Spleen (tissue), 11 donors: Measurements from ENCODE around the gene SH3BP4. TPM values are rescaled to one million over a fixed set of nuclear protein-coding genes. Genes with fewer than 3 reads are reported as not detected.

Source experiments
- DNase-seq: peaks from one replicate; pipeline ENCODE4 v3.0.0-alpha.2; 2020
- H3K27ac ChIP-seq, 8 donors: fragments of 200-600 bp; sonication (generic) in 7 of 8; 1 replicate in 4 of 8; 2 replicates in 4 of 8; pipeline versions ENCODE4 v1.5.0 to v1.8.0; 2016 to 2021; ENCODE audit warnings: inconsistent platforms in 4 of 8, mild to moderate bottlenecking in 4 of 8, moderate library complexity in 1 of 8
- H3K27me3 ChIP-seq, 7 donors: fragments of 200-600 bp; sonication (generic) in 6 of 7; replicated peaks in 1 of 7; 1 replicate in 4 of 7; 2 replicates in 3 of 7; pipeline versions ENCODE4 v1.5.0 to v1.8.0; 2016 to 2021; ENCODE audit warnings: inconsistent platforms in 3 of 7, mild to moderate bottlenecking in 1 of 7
- H3K36me3 ChIP-seq, 6 donors: fragments of 200-600 bp; sonication (generic) in 5 of 6; 1 replicate in 4 of 6; 2 replicates in 2 of 6; pipeline versions ENCODE4 v1.5.0 to v1.8.0; 2016 to 2021; ENCODE audit warnings: inconsistent platforms in 2 of 6
- H3K4me1 ChIP-seq, 6 donors: fragments of 200-600 bp; sonication (generic) in 5 of 6; 1 replicate in 3 of 6; 2 replicates in 3 of 6; pipeline versions ENCODE4 v1.5.0 to v1.8.0; 2016 to 2021; ENCODE audit warnings: inconsistent platforms in 3 of 6
- H3K4me3 ChIP-seq, 8 donors: fragments of 200-600 bp; sonication (generic) in 7 of 8; 1 replicate in 4 of 8; 2 replicates in 4 of 8; pipeline versions ENCODE4 v1.5.0 to v1.8.0; 2016 to 2021; ENCODE audit warnings: inconsistent platforms in 4 of 8, mild to moderate bottlenecking in 4 of 8, moderate library complexity in 2 of 8
- H3K9me3 ChIP-seq, 8 donors: fragments of 200-600 bp; sonication (generic) in 7 of 8; 1 replicate in 4 of 8; 2 replicates in 4 of 8; pipeline versions ENCODE4 v1.5.0 to v1.8.0; 2016 to 2021; ENCODE audit warnings: inconsistent platforms in 4 of 8
- CTCF ChIP-seq, 11 experiments: fragments of 200-600 bp in 7 of 11; fragments of 450-650 bp in 4 of 11; sonication (generic) in 4 of 11; IDR thresholded peaks in 8 of 11; conservative IDR thresholded peaks in 3 of 11; 1 replicate in 7 of 11; 2 replicates in 4 of 11; pipeline versions ENCODE4 v1.4.0 to v1.8.0; 2016 to 2021; ENCODE audit warnings: antibody characterized with exemption in 11 of 11, inconsistent platforms in 4 of 11, mild to moderate bottlenecking in 1 of 11
- POLR2A ChIP-seq, 3 donors: fragments of 450-650 bp; IDR thresholded peaks; one replicate each; pipeline ENCODE4 v1.5.1; 2017; ENCODE audit warnings: antibody characterized with exemption in 3 of 3, mild to moderate bottlenecking in 1 of 3
- POLR2AphosphoS5 ChIP-seq, 3 donors: sonication (generic); formaldehyde crosslinking; IDR thresholded peaks; one replicate each; pipeline ENCODE4 v1.5.1; 2017; ENCODE audit warnings: antibody characterized with exemption in 3 of 3
- WGBS, 5 donors: extraction: QIAGEN DNeasy Blood & Tissue Kit in 3 of 5; methylation state at CpG; one replicate each; pipeline versions ENCODE4 v1.1.5 to v1.1.7; 2013 to 2018; 5-methylcytosine and 5-hydroxymethylcytosine counted together
- intact Hi-C: fragments of 100-400 bp; cut with DNase I; formaldehyde crosslinking; loops from one replicate; pipeline ENCODE4 v1.15.0; 2023; ENCODE audit warnings: low total_unique reads
- polyA plus RNA-seq, 3 donors: library from polyadenylated mRNA; stranded (reverse); fragments of 200-250 nt; gene quantifications; one replicate each; pipeline ENCODE4 v1.2.1, GENCODE V29; 2013
- total RNA-seq, 7 donors: library from RNA; depleted of rRNA in 3 of 7; stranded (reverse); fragments of >200 nt in 3 of 7; fragmentation: NEBNext Ultra II Directional in 4 of 7; extraction: Animal tissue kit (Norgen Biotek cat#: 25700) in 4 of 7; gene quantifications; one replicate each; pipeline versions ENCODE4 v1.1.0 to v1.2.1, GENCODE V29; 2016 to 2021
- donor health status: healthy with polysubstance abuse.
- donor health status: DM: no; HTN: no; CAD: no; lungs with moderate emphysema.
- donor health status: DM: no; HTN: no; CAD: no.
- donor health status: Bipolar disorder and iron deficiency.
- donor health status: healthy.
- donor health status: DM: no; HTN: no; CAD: no.
- donor health status: DM: yes; HTN: yes; CAD: no.

Gene SH3BP4
- total and polyA plus RNA-seq, 10 donors: 2.3 to 21.0 (median 12.4) TPM

- WGBS, 5 donors: 59 to 72% (median 65%) methylated on average over 16 to 18 of the region's 18 CpGs
- peaks cover 0 to 9% (median 0%) of the 10 kb centered on the region in 7 donors for H3K27me3 ChIP-seq
- no peaks in the 10 kb centered on the region for H3K36me3 ChIP-seq
- peaks cover 0 to 17% (median 6%) of the 10 kb centered on the region in 6 donors for H3K4me1 ChIP-seq
- TF ChIP-seq CTCF (IDR thresholded peaks at IDR 0.05 in 8 of 11, conservative IDR thresholded peaks at IDR 0.05 in 3 of 11): no peak
- no peak for TF ChIP-seq POLR2AphosphoS5 (IDR thresholded peaks at IDR 0.05)
- TF ChIP-seq POLR2A (IDR thresholded peaks at IDR 0.05): no peak
- DNase-seq: peak; percentile 54
- no peak overlapping the region for H3K27ac ChIP-seq
- no peak overlapping the region for H3K4me3 ChIP-seq
- no peaks in the 10 kb centered on the region for H3K9me3 ChIP-seq
- intact Hi-C loops: no loop called here
These were observed 13.0 kb downstream of the SH3BP4 start for GRCh38 chr2:234964631-234965461.

GRCh38 chr2:234966340-234966739 lies 14.5 kb downstream of the SH3BP4 start:
- Histone ChIP-seq H3K27me3 (peaks cover 0 to 9% (median 0%) of the 10 kb centered on the region in 7 donors), H3K36me3 (no peaks in the 10 kb centered on the region), H3K4me3 (no peak overlapping the region), H3K4me1 (peaks cover 0 to 17% (median 6%) of the 10 kb centered on the region in 6 donors), H3K27ac (no peak overlapping the region), H3K9me3 (no peaks in the 10 kb centered on the region)
- intact Hi-C loops: no loop called here
- TF ChIP-seq CTCF (IDR thresholded peaks at IDR 0.05 in 8 of 11, conservative IDR thresholded peaks at IDR 0.05 in 3 of 11) (no peak), POLR2A (IDR thresholded peaks at IDR 0.05) (no peak), POLR2AphosphoS5 (IDR thresholded peaks at IDR 0.05) (no peak)
- WGBS, 5 donors: 82 to 93% (median 87%) methylated on average over 6 of the region's 6 CpGs
- DNase-seq: no peak

- peak; percentile 60 for DNase-seq
- TF ChIP-seq POLR2AphosphoS5 (IDR thresholded peaks at IDR 0.05) (no peak), POLR2A (IDR thresholded peaks at IDR 0.05) (no peak), CTCF (IDR thresholded peaks at IDR 0.05 in 8 of 11, conservative IDR thresholded peaks at IDR 0.05 in 3 of 11) (no peak)
- Histone ChIP-seq H3K27ac (no peak overlapping the region), H3K27me3 (peaks cover 0 to 11% (median 0%) of the 10 kb centered on the region in 7 donors), H3K9me3 (no peaks in the 10 kb centered on the region), H3K4me3 (no peak overlapping the region), H3K36me3 (no peaks in the 10 kb centered on the region), H3K4me1 (peaks cover 0 to 17% (median 6%) of the 10 kb centered on the region in 6 donors)
- WGBS, 5 donors: 87 to 94% (median 92%) methylated on average over 13 to 14 of the region's 14 CpGs
- intact Hi-C loops: no loop called here
These were observed 15.5 kb downstream of the SH3BP4 start for GRCh38 chr2:234967201-234967869.

- H3K27me3 ChIP-seq: peaks cover 0 to 16% (median 0%) of the 10 kb centered on the region in 7 donors
- no peak overlapping the region for H3K4me3 ChIP-seq
- intact Hi-C loops: no loop called here
- H3K9me3 ChIP-seq: no peaks in the 10 kb centered on the region
- no peak overlapping the region for H3K27ac ChIP-seq
- no peaks in the 10 kb centered on the region for H3K36me3 ChIP-seq
- peaks cover 0 to 17% (median 6%) of the 10 kb centered on the region in 6 donors for H3K4me1 ChIP-seq
- no peak for DNase-seq
- WGBS, 5 donors: 76 to 96% (median 87%) methylated on average over 3 to 5 of the region's 5 CpGs
- TF ChIP-seq POLR2AphosphoS5 (IDR thresholded peaks at IDR 0.05) (no peak), POLR2A (IDR thresholded peaks at IDR 0.05) (no peak), CTCF (IDR thresholded peaks at IDR 0.05 in 8 of 11, conservative IDR thresholded peaks at IDR 0.05 in 3 of 11) (no peak)
These were observed 16.0 kb downstream of the SH3BP4 start for GRCh38 chr2:234967870-234968208.
